Measurements from ENCODE around the gene CBLIF. TPM values are rescaled to one million over a fixed set of nuclear protein-coding genes. Genes with fewer than 3 reads are reported as not detected.

The CBLIF gene
- total RNA-seq, 1 experiment from 2014 or later, result not detected

GRCh38 chr11:59865031-59865430, 19.7 kb upstream of the CBLIF start:
- DNase-seq (ENCODE audit: low read depth, low spot score) (no peak), ATAC-seq (no peak)
- CTCF ChIA-PET, result no interaction called here
- Histone ChIP-seq H3K27ac (ENCODE audit: low read length) (no peak overlapping the region), H3K36me3 (ENCODE audit: control insufficient read depth, insufficient read depth, low read length) (no peaks in the 10 kb centered on the region), H3K4me1 (ENCODE audit: control insufficient read depth, insufficient read depth, low read length) (no peaks in the 10 kb centered on the region), H3K4me3 (ENCODE audit: low read depth in 2 of 2, low read length in 2 of 2) (no peak overlapping the region), H3K9me3 (ENCODE audit: control insufficient read depth, insufficient read depth, low read depth, low read length) (no peaks in the 10 kb centered on the region), H3K27me3 (ENCODE audit: control insufficient read depth, insufficient read depth, low read length) (no peaks in the 10 kb centered on the region)
- POLR2A ChIA-PET, result no interaction called here
- BruUV-seq (replicated peaks), result no TSS peak
- TF ChIP-seq POLR2AphosphoS5 (IDR thresholded peaks at IDR 0.05; ENCODE audit: low read depth, low read length) (no peak), TCF7L2 (IDR thresholded peaks at IDR 0.05; ENCODE audit: low read depth, low read length) (no peak), SIN3A (IDR thresholded peaks at IDR 0.05; ENCODE audit: borderline replicate concordance, insufficient read depth, low read depth, low read length) (no peak), CTCF (IDR thresholded peaks at IDR 0.05) (no peak), REST (IDR thresholded peaks at IDR 0.05; ENCODE audit: insufficient read depth in 1 of 2, low read depth in 2 of 2, low read length in 1 of 2) (no peak)
- intact Hi-C loops (cut with micrococcal nuclease; ENCODE audit: unreplicated experiment) (no loop called here), in situ Hi-C loops (cut with HindIII; ENCODE audit: low pct_unique_long_range_greater_than_20kb, low sequenced_read_pairs) (no loop called here)

GRCh38 chr11:59862252-59862651, 17.0 kb upstream of the CBLIF start:
- DNase-seq (ENCODE audit: low read depth, low spot score), result no peak
- POLR2A ChIA-PET, result no interaction called here
- TF ChIP-seq POLR2AphosphoS5 (IDR thresholded peaks at IDR 0.05; ENCODE audit: low read depth, low read length) (no peak), SIN3A (IDR thresholded peaks at IDR 0.05; ENCODE audit: borderline replicate concordance, insufficient read depth, low read depth, low read length) (no peak), REST (IDR thresholded peaks at IDR 0.05; ENCODE audit: insufficient read depth in 1 of 2, low read depth in 2 of 2, low read length in 1 of 2) (no peak), TCF7L2 (IDR thresholded peaks at IDR 0.05; ENCODE audit: low read depth, low read length) (no peak)
- H3K4me1 ChIP-seq (ENCODE audit: control insufficient read depth, insufficient read depth, low read length), result peaks cover 6% of the 10 kb centered on the region; the same call in 1 of the 2 replicates
- H3K36me3 ChIP-seq (ENCODE audit: control insufficient read depth, insufficient read depth, low read length), result no peaks in the 10 kb centered on the region
- no peak overlapping the region for H3K4me3 ChIP-seq (ENCODE audit: low read depth in 2 of 2, low read length in 2 of 2)
- no peaks in the 10 kb centered on the region for H3K9me3 ChIP-seq (ENCODE audit: control insufficient read depth, insufficient read depth, low read depth, low read length)
- intact Hi-C loops (cut with micrococcal nuclease; ENCODE audit: unreplicated experiment) (no loop called here), in situ Hi-C loops (cut with HindIII; ENCODE audit: low pct_unique_long_range_greater_than_20kb, low sequenced_read_pairs) (no loop called here)
- no peak for ATAC-seq
- no TSS peak for BruUV-seq (replicated peaks)
- H3K27me3 ChIP-seq (ENCODE audit: control insufficient read depth, insufficient read depth, low read length), result no peaks in the 10 kb centered on the region
- CTCF ChIA-PET, result no interaction called here
- no peak overlapping the region for H3K27ac ChIP-seq (ENCODE audit: low read length)
